NAMALWA (cell line): ENCODE results near the gene HDAC7.
"Not testable (repeated sequence)": the region's sequence is repeated elsewhere in the genome, so short reads cannot be mapped to it uniquely, and the experiment has no call there.

Source experiments
- DNase-seq: peaks from one replicate; pipeline ENCODE4 v3.0.0-alpha.2; 2015; ENCODE audit warnings: low spot score

Gene HDAC7

DNA sequence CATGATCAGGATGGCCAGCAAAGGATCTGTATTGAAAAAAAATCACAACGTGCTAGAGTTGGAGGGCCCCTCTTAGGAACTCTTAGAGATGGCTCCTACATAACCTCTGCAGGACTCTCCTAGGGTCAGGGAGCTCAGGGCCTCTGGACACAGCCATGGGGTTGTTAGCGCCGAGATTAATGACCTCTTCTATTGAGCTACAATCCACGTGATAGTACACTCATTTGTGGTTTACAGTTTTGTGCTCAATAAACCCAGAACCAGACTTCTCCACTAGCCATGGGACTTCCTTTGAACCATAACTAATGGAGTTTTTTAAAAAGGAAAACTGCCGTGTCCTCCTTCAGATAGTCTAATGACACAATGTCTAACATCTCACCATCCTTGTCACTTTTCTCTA lies 29.6 kb upstream of the HDAC7 start:
- no peak for DNase-seq

DNA sequence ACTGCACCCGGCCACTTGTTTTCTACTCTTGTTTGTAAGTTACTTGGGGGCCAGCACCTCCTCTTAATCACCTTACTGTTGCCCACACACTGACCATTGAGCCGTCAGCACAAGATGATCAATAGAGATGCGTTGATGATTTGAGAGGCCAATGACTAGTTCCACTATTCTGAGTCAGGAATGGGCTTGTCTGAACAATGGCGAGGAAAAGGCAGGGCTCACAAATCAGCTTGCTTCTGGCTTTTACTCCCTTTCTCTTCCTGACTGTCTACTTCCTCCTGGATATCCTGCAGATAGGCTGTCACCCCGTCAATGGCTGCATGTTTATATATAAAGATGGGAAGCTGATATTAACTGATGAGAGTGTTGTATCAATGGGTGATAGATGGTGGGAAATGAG lies 29.1 kb upstream of the HDAC7 start:
- no peak for DNase-seq

DNA sequence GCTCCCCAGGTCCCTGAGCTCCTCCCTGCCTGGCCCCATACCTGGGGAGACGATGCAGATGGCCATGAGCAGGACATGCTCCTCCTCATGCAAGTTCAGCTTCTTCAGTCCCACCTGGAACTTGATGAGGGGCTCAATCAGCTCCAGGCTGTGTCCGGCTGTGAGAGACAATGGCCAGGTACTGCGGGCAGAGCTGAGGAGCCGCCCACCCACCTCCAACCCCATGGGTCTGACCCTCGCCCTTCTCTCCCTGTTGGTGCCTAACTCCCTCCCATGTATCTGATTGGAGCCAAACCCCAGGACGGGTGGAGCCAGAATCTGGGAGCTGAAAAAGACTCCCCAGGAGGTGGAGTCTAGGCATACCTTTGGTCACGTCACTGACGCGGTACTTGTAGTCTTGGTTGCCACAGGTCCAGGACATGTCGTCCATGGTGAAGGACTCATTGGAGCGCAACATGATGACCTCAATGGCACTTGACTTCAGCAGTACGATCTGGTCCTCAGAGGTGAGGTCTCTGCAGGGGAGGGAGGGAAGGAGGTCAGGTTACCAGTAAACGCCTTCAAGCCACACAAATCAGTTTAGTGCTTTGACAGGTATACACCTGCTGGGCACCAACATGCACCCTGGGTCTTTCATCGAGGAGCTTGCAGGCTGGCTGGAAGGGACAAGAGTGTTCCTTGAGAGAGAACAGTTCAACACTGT lies 26.7 kb upstream of the HDAC7 start:
- no peak for DNase-seq

DNA sequence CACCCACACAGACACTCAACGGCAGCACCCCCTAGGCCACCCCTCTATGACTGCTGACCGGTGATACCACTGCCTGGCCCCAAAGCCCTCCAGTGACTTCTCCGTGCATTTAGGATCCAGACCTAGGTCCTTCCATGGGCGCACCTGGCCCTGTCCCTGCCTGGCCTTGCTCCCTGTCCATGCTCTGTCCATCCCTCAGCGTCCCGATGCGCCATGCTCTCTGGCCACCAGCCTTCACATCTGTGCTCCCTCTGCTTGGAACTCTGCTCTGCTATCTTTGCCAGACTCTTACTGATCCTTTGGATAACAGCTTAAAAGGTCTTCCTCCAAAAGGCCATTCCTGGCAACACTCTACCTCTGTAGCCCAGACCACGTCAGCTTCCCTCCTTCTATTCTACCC lies 25.4 kb upstream of the HDAC7 start:
- DNase-seq, result no peak

DNA sequence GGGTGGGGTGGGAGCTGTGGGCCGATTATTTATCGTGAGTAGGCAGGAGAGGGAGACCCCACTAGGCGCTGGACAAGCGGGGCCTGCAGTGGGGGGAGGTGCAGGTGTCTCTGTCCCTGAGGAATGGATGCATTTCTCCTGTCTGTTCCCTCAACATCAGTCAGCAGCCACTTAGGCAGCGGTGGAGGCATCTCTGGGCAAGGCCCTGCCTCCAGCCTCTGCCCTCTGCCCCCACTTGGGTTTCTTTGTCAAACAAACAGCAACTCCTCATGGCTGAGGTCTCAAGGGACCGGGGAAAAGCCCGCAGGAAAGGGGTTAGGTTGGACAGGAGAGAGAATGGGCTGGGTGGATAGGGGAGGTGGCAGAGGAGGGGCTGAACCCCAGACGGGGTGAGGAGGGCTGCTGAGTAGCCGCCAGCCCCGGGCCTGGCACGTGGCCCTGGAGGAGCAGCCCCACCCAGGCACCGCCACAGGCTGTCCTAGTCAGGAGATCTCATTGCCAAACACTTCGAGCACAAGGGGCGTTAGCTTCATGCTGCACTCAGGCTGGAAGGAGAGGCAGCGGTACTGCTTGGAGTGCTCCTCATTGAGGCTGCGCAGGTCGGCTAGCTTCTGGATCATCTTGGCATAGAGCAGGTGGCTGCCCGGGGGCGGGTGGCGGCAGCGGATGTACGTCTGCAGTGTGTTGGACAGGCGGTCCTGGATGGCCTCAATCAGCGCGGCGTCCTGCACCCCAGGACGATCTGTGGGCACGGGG lies 24.7 kb upstream of the HDAC7 start:
- no peak for DNase-seq

DNA sequence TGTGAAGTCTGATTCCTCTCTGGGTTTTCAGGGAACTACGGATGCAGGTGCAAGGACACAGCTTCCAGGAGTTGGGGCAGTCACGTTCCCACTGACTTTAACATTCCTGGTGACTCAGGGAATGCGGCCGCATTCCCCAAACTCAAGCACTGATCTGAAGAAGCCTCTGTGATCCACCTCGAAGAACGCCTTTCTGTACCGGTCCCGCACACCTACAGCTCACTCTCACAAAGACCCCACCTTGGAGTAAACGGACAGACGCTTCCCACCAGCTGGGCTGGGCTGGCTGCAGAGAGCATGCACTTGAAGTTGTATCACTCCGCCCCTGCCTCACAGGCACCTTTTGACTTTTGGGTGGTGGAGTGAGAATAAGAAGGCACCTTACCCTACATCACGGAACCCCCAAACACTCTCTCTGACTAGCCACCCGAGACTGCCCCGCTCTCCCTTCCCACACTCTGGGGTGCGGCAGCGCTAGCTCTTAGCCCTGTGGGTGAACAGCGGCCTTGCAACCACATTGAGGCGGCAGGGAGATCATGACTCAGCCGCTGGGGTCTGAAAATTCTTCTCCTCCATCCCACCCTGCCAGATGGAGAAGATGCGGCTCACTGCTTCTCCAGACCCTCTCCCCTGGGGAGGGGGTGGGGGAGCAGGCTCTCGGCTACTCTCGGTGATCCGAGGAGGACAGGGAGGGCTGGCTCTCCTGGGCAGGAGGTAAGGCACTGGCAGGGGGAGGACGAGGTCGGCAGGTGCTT lies 23.7 kb upstream of the HDAC7 start:
- DNase-seq, result no peak

DNA sequence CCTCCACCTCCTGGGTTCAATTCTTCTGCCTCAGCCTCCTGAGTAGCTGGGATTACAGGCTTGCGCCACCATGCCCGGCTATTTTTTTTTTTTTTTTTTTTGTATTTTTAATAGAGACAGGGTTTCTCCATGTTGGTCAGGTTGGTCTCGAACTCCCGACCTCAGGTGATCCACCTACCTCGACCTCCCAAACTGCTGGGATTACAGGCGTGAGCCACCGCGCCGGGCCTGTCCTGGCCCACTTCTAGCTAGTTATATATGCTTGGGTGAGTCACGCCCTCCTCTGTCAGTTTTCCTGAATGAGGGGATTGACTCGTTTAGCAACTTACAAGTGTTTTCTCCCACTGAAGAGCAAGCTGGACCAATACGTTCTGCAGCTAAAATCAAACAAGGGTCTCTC lies 22.8 kb upstream of the HDAC7 start:
- DNase-seq, result not testable (repeated sequence)

DNA sequence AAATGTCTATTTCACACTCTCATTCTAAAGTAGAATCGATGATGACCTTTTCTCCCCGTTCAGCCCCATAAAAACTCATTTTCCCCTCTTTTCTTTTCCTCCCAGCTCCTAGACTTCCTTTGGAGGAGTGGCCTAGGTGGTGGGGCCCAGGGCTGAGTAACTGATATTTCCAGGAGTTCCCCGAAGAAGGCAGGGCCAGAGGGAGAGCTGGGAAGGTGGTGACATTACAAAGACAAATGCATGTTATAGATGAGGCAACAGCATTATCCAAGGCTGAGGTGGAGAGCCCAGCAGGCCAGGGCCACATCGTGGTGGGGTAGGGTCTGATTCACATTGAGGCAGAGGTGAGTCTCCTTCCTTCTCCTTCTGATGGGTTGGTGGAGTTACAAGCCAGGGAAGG lies 22.2 kb upstream of the HDAC7 start:
- DNase-seq, result no peak

DNA sequence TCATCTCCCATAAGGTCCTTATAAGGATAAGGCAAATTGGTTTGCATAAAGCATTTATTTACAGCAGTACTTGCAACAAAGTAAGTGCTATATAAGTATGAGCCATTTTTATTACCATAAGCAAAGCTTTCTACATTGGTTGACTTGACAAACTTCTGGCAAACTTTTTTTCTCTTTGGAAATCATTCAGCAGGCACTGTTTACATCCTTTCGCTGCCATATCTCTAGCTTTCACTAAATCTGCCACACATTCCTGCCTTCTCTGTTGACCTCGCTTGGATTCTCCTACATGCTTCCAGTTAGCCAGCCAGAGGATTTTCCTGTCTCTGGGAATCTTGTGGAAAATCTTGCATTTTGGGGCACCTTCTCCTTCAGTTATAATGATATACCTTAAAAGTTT lies 21.8 kb upstream of the HDAC7 start:
- no peak for DNase-seq

DNA sequence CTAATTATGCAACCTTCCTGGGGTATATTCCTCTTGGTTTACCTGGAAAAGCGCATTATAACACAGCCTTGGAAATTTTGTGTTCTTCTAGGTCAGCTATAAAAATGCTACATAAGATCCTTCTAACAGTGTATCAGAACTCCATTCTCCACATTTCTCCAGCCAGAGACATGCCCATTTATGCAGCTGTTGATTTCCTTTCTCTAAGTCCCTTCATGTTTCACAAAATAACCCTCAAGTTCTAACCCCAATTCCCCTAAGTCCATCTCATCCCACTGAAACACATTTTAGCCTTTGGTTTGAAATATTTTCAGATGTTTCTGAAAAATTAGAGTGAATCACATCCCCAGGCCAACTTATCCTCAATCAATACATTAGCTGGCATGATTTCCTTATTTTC lies 20.9 kb upstream of the HDAC7 start:
- DNase-seq, result no peak

DNA sequence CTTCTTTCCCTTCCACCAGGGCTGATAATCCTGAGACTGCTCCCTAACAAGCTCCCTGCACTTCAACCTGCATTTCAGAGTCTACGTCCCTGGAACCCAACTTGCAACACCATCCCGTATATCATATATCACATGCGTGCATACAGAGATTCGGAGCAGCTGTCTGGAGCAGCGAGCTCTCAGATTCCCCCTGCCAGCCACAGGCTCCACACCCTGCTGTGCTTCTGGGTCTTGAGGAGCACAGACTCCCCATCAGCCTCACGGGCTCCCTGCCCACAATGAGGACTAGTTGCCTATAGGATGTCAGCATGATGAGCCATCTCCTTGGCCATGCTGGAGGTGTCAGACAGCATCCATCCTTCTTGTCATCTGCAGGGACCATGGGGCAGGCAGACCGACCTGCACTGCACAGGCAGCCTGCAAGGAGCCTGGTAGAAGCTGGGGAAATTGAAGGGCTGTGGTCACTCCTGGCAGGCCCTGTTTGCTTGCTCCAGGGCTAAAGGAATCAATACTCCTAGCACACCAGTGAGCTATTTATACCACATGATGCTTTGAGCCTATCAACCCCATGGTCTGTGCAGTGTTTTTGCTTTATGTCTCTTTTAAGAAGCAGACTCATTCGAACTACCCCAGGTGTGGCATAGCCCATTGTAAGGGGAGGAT lies 19.6 kb upstream of the HDAC7 start:
- DNase-seq, result no peak

DNA sequence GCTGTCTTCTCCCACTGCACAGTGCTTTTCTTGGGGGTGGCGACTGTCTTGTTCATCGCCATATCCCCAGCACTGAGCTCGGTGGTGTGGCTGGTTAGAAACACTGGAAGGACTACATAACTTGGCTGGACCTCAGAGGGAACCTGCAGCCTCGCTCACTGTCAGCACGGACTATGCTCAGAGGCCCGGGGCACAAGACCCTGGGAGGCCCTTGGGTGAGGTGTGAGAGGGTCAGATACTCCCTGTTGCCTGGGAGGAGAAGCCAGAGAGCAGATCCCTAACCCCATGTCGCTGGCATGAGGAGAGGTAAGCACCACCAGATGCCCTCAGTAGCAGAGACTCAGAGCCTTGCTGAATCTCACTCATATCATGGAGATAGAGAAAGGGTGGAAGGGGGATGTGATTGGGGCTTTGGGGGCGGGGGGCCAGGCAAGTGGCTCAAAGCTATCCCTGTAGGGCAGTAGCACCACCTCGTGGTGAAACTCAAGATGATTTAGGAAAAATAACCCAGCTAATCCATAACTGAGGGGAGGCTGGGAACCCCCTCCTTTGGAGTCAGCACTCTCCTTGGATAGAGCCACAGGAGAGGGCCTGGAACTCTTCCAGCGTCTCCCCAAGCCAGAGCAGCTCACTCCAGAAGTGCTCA lies 18.7 kb upstream of the HDAC7 start:
- peak; percentile 61 for DNase-seq

DNA sequence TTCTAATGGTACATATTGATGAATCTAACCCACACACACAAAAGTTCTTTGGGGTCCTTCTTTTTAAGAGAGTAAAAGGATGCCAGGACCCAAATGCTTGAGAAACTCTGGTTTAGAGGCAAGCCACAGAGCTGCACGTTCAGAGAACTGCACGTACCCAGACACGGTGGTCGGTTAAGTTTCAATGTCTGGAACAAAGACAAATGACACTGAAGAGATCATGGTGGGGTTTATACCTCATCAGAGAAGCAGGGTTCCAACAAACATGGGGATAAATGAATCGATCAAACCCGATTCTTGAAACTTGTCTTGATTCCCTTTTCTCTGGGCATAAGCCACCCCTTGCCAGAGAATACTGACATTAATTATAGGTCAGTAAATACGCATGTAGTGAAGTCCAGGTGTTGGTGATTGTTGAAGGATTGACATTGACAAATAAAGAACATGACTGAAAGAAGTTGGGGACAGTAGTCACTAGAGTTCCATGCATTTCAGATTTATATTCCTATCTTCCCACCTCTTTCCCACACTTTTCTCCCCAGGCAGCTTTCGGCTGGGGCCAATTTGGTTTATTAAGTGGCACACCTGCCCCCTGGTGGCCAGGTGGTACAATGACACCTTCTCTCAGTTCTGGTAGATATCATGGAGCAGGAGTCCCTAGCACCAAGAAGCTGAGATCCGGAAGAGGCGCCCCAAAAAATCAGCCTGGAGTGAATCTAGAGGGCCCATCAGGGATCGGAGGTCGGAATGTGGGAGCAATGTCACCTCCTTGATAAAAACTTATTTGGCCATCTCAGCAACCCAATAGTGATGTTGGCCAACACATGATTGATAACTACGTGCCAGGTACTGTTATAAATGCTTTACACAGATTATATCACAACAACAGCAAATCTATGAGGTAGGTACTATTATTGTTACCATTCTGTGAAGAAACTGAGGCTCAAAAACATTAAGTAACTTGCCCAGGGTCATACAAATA lies 17.8 kb upstream of the HDAC7 start:
- DNase-seq, result peak; percentile 71

DNA sequence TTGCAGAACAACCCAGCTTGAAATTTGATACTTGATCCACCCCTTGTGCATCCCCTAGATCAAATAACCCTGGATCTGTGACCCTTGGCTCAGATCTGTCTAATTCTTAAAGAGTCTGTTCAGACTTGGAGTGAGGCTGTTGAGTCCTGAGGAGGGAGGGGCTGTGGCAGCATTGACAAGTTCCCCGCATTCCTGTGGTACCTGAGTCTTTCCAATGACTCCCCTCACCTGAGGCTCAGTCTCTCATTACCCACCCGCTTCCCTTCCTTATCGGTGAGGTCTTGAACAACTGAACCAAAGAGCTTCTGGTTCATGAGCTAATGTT lies 16.1 kb upstream of the HDAC7 start:
- DNase-seq, result no peak

DNA sequence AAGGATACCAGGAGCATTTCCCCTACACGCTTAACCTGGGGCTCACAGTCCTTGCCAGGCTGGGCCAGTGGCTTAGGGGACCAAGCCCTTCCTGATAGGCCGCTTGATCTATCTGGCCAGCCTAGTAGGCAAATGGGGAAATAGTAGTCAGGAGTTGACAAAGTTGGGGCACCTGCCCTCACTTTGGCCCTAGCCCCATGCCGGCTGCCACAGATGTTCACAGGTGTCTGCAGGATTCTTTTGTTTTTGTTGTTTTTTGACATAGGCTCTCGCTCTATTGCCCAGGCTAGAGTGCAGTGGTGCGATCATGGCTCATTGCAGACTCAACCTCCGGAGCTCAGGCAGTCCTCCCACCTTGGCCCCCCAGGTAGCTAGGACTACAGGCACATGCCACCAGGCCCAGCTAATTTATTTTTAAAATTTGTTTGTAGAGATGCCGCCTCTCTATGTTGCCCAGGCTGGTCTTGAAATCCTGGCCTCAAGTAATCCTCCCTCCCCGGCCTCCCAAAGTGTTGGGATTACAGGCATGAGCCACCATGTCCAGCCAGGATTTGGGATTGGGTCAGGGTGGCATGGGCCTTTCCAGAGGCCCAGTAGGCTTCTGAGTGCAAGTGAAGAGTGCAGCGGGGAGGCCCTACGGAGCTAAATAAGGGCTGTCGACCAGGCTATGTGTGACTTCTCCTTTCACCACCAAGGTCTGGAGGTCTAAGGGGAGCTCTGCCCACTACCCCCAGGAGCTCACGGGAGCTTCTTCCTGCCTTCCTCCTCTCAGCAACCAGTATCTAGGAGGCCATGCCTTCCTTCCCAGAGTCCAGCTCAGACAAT lies 15.5 kb upstream of the HDAC7 start:
- peak; percentile 59 for DNase-seq

DNA sequence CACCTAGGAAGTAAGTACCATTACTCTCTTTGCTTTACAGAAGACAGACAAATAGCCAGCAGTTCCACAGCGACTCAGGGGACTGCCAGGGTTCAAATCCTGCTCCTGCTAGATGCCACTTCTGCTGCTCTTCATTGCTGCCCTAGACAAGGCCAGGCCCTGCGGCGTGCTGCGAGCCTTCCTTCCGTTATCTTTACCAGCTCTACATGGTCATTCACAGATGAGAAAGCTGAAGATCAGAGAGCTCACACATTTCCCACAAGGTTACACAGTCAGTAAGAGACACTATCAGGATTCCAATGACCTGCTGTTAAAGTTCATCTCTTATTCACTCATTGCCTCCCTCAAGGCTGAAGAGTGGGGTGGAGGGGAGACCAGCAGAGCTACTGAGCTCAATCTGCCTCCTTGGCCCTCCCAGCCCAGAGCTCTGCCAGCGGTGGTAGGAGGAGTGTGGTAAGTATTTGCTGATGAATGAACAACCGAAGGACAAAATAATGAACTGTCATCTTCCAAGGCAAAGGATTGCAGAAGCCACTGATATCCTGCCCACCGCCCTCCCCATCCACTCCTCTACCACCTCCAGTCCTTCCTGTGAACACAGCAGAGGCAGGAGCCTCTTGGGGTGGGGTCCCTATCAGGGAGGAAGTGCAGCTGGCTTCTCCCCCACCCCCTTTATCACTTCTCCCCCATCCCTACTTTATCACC lies 14.6 kb upstream of the HDAC7 start:
- peak; percentile 27 for DNase-seq

DNA sequence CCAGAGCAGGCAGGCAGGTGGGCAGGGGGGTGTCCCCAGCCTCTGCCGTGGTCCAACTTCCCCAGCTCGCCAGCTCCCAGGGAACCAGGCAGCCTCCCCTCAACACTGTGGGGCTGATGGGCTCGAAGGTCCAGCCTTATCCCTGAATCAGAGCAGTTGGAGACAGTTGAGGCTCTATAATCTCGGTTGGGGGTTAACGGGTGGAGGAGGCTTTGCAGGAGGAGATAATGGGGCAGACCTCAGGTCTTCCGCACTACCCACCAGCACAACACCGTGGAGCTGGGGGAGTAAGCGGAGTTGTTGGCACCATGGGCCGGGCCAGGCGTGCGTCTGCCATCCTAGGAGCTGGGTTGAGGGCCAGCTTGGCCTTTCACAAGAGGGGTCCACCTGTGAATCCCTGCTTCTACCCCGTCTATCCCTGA lies 13.9 kb upstream of the HDAC7 start:
- no peak for DNase-seq

DNA sequence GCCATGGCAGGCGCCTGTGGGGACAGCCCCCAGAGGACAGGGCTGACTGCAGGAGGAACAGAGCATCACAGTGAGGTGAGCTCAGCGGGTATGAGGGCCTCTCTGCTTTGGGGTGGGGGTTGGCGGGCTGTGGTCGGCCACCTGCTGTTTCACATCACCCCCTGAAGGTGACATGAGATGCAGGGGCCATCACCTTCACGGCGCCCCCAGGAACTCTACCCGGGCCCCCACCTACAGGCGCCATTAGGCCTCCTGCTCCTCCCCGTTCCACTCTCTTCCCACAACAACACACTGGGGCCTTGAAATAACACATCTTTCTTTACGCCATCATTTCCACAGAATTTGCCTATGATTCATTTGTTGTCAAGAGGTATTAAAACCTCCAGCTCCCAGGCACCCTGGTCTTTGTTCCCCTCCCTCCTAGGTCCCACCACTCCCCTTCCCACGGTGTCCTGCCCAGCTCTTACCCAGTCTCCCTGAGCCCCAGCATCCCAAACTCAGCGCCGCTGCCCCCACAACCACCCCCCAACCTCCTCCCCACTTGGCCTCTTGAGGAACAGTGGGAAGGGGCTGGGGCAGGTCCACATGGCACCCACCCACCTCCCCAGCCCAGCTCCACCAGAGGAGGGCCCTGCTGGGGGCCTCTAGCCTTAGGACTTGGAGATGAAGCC lies 12.7 kb upstream of the HDAC7 start:
- peak; percentile 33 for DNase-seq

DNA sequence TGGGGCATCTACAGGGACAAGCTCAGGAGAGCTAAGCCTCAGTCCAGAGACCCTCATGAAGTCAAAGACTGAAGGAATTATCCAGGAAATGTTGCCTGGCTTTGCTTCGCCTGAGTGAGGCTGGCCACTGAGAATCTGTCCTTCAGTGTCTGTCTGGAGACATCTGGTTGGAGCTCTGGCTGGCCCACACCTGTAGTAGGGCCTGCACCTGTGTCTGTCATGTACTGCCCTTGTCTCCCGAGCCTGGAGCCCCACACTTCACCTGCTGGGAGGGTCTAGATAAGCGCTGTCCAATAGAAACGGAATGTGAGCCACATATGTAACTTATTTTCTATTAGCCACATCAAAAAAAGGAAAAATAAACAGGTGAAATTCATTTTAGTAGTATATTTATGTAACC lies 9.9 kb upstream of the HDAC7 start:
- no peak for DNase-seq
